ENCODE measurements around the gene TTBK2.

Gene TTBK2

GRCh38 chr15:42735382-42736165, 185.0 kb downstream of the TTBK2 start:
- peaks cover 38% of the 10 kb centered on the region for H3K36me3 ChIP-seq

GRCh38 chr15:42734076-42734672, 186.4 kb downstream of the TTBK2 start:
- no peak overlapping the region for H3K27ac ChIP-seq
- H3K9me3 ChIP-seq: no peaks in the 10 kb centered on the region
- H3K4me1 ChIP-seq (ENCODE audit: control insufficient read depth in 1 of 2, insufficient read depth in 1 of 2, low read depth in 1 of 2, low read length in 1 of 2): peaks cover 13 to 14% of the 10 kb centered on the region in 2 experiments
- H3K27me3 ChIP-seq: no peaks in the 10 kb centered on the region
- TF ChIP-seq CTCF (IDR thresholded peaks at IDR 0.05): no peak
- peaks cover 52% of the 10 kb centered on the region for H3K36me3 ChIP-seq
- H3K4me3 ChIP-seq (ENCODE audit: low read depth in 1 of 2, low read length in 1 of 2): no peak overlapping the region

More at GRCh38 chr15:42735382-42736165, 185.0 kb downstream of the TTBK2 start:
- H3K27me3 ChIP-seq: no peaks in the 10 kb centered on the region
- no peak overlapping the region for H3K27ac ChIP-seq
- H3K4me3 ChIP-seq (ENCODE audit: low read depth in 1 of 2, low read length in 1 of 2): peak overlapping the region; percentile 77 to 92
- no peaks in the 10 kb centered on the region for H3K9me3 ChIP-seq
- TF ChIP-seq CTCF (IDR thresholded peaks at IDR 0.05): no peak
- peaks cover 13 to 14% of the 10 kb centered on the region in 2 experiments for H3K4me1 ChIP-seq (ENCODE audit: control insufficient read depth in 1 of 2, insufficient read depth in 1 of 2, low read depth in 1 of 2, low read length in 1 of 2)

GRCh38 chr15:42733027-42733426, 187.6 kb downstream of the TTBK2 start:
- Histone ChIP-seq H3K27me3 (no peaks in the 10 kb centered on the region), H3K4me3 (ENCODE audit: low read depth in 1 of 2, low read length in 1 of 2) (no peak overlapping the region), H3K27ac (no peak overlapping the region), H3K9me3 (no peaks in the 10 kb centered on the region), H3K36me3 (peaks cover 64% of the 10 kb centered on the region), H3K4me1 (ENCODE audit: control insufficient read depth in 1 of 2, insufficient read depth in 1 of 2, low read depth in 1 of 2, low read length in 1 of 2) (peaks cover 13 to 14% of the 10 kb centered on the region in 2 experiments)
- TF ChIP-seq CTCF (IDR thresholded peaks at IDR 0.05): no peak

GRCh38 chr15:42732095-42732827, 188.3 kb downstream of the TTBK2 start:
- no peak for TF ChIP-seq CTCF (IDR thresholded peaks at IDR 0.05)
- Histone ChIP-seq H3K36me3 (peaks cover 72% of the 10 kb centered on the region), H3K27ac (no peak overlapping the region), H3K27me3 (no peaks in the 10 kb centered on the region), H3K4me1 (ENCODE audit: control insufficient read depth in 1 of 2, insufficient read depth in 1 of 2, low read depth in 1 of 2, low read length in 1 of 2) (peaks cover 9 to 11% of the 10 kb centered on the region in 2 experiments), H3K9me3 (no peaks in the 10 kb centered on the region), H3K4me3 (ENCODE audit: low read depth in 1 of 2, low read length in 1 of 2) (no peak overlapping the region)

GRCh38 chr15:42731461-42731860, 189.1 kb downstream of the TTBK2 start:
- no peaks in the 10 kb centered on the region for H3K9me3 ChIP-seq
- H3K27ac ChIP-seq: no peak overlapping the region
- H3K27me3 ChIP-seq: no peaks in the 10 kb centered on the region
- H3K36me3 ChIP-seq: peaks cover 80% of the 10 kb centered on the region
- H3K4me1 ChIP-seq (ENCODE audit: control insufficient read depth in 1 of 2, insufficient read depth in 1 of 2, low read depth in 1 of 2, low read length in 1 of 2): peaks cover 7 to 9% of the 10 kb centered on the region in 2 experiments
- no peak overlapping the region for H3K4me3 ChIP-seq (ENCODE audit: low read depth in 1 of 2, low read length in 1 of 2)
- no peak for TF ChIP-seq CTCF (IDR thresholded peaks at IDR 0.05)
